IPS-11a (cell line): ENCODE measurements around the gene AGAP5.

Source experiments
- H3K4me3 ChIP-seq: one replicate; pipeline ENCODE4 v1.5.1; 2013; ENCODE audit warnings: low read depth, low read length, control low read depth

AGAP5 gene

GRCh38 chr10:73629165-73629564 is 68.7 kb downstream of the AGAP5 start:
- no peak overlapping the region for H3K4me3 ChIP-seq

- no peak overlapping the region for H3K4me3 ChIP-seq
These were observed 69.5 kb downstream of the AGAP5 start for GRCh38 chr10:73628405-73628804.

- H3K4me3 ChIP-seq: no peak overlapping the region
These were observed 70.6 kb downstream of the AGAP5 start for GRCh38 chr10:73627300-73627699.

- H3K4me3 ChIP-seq: peak overlapping the region; percentile 82
These were observed 71.8 kb downstream of the AGAP5 start for GRCh38 chr10:73625884-73626752.

- H3K4me3 ChIP-seq: peak overlapping the region; percentile 82
These were observed 72.7 kb downstream of the AGAP5 start for GRCh38 chr10:73625004-73625883.
